ENCODE results near the gene ATF2.

Gene ATF2, protein sequence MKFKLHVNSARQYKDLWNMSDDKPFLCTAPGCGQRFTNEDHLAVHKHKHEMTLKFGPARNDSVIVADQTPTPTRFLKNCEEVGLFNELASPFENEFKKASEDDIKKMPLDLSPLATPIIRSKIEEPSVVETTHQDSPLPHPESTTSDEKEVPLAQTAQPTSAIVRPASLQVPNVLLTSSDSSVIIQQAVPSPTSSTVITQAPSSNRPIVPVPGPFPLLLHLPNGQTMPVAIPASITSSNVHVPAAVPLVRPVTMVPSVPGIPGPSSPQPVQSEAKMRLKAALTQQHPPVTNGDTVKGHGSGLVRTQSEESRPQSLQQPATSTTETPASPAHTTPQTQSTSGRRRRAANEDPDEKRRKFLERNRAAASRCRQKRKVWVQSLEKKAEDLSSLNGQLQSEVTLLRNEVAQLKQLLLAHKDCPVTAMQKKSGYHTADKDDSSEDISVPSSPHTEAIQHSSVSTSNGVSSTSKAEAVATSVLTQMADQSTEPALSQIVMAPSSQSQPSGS

DNA sequence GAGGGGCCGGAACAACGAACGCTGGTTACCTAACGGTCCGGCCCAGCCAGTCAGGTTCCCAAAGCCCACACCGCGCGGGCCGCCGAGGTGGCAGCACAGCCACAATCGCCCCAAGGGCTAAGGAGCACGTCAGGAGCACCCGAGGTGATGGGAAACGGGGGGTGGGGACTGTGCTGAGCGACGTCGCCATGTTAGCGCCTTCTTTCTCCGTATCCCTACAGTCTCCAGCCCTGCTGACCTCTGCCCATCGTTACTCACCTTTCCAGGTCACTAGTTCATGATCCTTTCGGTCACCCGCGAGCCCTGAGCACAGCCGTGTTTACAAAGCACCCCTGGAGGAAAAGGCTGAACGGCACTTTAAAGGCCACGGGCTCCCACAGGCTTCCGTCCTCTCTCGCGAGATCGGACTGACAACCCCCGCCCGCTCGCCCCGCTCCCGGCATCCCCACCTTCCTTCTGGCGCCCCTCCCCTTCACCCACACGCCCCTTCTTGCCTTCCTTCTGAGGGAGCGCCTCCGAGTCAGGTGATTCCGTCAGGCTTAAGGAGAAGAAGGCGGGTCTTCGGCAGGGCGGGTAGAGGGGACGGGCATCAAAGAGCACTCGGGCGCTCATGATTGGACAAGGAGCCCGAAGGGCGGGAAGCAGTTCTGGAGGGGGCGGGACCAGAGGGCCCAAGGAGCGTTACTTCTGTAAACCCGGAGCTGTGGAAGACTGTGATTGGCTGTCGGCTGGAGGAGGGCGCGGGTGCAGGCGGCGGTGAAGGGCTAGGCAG is at the start of gene ATF2:
TSS of gene ATF2 (minus strand) at position 412 of the 772 bp plus-strand sequence. CDS start 31,760 bp downstream, outside the sequence.
- peak; percentile 98 for DNase-seq

DNA sequence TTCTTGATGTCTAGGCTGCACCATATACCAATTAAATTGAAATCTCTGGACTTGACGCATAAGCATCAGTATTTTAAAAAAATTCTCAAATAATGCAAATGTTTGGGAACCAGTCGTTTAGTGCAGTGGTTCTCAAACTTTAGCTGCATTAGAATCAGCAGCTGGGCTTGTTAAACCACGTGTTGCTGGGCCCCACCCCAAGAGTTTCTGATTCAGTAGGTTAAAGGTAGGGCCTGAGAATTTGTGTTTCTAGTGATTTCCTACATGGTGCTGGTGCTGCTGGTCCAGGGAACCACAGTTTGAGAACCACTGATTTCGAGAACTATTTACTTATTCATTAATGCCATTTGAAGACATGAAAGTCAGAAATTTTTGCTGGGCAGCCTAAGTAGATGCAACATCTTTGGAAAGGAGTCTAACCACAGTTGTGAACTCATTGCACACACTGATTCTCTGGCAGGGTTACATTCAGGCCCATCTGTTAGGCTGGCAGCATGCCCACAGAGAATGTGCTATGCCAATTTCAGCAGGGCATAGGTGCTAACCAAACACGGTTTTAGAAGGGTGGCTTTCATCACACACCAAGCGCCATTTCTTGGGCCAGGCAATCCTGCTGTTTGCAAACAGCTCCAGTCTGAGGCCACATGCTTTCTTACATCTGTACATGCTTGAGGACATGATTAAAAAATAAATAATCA is 39.9 kb upstream of the ATF2 start:
- no peak for DNase-seq

DNA sequence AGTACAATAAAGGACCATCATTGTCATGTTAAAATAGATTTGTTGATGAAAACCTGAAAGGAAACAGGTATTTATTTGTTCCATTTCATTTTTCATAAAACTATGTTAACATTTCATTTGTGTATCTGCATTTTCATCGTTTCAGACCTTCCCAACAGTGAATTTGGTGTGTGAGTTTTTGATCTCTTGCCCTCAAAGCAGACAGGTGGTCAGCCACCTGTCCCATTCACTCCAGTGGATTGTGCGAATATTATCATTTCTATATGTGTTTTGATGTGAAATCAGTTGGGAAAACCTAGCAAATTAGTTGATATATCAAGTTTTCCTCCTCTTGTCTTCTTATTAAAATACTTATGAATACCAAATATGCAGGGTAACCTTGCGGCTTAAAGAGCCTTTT is 38.9 kb upstream of the ATF2 start:
- no peak for DNase-seq

DNA sequence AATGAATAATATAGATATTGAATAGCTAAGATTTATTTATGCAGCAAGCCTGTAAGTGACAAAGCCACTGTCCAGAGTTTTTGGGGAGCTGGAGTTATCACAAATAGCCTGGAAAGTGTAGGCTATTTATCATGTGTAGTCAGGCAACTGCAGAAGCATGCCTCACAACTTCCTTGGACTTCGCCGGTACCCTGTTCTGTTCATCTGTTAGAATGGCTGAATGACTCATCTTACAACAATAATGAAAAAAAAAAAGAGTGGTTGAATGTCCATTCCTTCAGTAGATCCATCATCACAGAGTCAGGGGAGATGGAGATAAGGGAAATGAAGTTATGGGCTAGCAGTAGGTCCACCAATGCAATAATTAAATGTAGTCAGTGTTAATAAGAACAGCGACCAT is 37.5 kb upstream of the ATF2 start:
- DNase-seq, result no peak

DNA sequence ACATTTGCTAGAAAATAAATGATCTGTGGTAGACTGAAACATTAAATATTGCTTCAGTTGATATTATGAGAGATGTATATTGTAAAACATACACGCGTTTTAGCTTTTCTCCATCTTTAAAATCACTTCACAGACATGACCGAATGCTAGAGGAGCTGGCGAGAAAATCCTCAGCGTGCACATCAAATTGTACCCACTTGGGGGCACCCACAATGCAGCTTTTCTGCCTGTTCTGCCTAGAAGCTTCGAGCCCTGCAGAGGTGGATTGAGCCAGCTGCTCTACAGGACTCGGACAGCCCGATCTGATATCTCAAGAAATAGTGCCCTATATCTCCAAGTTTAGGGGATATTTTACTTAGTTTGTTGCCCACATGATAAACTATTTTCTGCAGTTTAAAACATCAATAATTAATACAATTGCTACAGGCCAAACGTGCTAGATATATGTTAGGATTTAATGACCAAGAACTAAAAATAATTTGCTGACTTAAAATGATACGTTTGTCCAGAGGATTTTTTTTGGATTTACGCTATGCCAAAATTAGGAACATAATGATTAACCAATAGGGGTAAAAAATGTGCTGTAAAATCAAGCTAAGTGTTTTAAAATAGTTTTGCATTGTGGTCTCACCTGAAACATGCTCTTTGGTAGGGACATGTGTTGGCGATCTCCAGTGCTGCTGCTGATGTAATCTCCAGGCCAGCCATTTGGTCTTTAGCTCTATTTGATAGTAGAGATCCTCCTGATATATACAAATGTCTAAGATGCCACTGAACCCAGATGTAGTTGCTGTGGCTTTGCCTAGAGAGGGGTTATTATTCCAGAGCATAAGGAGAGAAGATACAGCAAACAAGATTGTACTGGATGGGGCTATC is 35.9 kb upstream of the ATF2 start:
- DNase-seq, result peak; percentile 54

DNA sequence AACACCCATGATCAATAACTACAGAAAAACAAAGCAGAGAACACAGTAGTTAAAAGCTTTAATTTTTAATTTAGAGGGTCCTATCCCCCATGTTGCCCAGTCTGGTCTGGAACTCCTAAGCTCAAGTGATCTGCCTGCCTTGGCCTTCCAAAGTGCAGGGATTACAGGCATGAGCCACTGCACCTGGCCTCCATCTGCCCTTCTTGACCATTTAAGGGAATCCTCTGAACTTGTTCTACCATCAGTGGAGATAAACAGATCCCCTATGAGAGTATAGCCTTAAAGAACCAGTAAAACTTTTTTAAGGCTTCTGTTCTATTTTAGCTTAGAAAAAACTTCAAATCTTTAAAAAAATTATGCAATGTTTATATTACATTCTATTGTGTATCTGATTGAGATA is 27.0 kb upstream of the ATF2 start:
- no peak for DNase-seq

DNA sequence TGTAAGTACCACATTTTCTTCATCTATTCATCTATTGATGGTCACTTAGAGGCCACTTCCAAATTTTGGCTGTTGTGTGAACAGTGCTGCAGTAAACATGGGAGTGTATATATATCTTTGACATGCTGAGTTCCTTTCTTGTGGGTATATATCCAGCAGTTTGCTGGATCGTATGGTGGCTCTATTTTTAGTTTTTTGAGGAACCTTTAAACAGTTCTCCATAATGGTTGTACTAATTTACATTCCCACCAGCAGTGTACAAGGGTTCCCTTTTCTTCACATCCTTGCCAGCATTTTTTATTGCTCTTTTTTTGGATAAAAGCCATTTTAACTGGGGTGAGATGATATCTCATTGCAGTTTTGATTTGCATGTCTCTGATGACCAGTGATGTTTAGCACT is 20.8 kb upstream of the ATF2 start:
- DNase-seq, result no peak

DNA sequence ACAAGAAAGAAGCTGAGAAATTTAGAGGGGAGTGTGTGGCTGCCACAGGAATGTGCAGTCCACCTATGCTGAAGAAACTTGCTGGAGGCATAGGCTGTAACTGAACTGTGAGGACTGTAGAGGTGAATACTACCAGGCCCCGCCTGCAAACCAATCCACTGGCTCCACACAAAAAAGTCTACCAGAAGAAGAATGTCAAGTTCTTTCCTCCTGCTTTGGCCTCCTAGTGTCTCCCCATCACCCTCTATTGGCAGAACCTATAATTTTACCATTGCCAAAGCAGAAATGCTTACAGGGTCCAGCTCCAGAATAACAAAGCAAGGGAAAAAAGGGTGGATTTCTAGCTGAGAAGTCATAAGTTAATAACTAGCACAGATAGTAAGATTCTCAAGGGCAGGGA is 19.4 kb upstream of the ATF2 start:
- DNase-seq, result no peak

DNA sequence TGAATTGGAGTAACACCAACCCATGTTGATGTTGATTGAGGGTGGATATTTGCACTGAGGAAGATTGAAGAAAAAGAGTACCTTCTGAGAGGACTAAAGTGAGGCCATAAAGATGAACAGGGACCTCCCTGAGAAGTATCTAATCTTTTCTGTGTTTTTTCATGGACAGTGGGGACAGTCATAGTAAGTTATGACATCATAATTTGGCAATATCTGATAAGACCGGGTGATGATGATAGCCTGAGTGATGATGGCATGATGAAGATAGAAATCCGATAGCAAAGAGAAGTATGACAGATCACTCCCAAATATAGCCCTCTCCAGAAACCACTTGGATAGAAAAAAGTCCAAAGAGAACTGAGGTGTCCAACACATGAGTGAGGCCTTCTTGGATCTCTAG is 15.7 kb upstream of the ATF2 start:
- DNase-seq, result no peak

DNA sequence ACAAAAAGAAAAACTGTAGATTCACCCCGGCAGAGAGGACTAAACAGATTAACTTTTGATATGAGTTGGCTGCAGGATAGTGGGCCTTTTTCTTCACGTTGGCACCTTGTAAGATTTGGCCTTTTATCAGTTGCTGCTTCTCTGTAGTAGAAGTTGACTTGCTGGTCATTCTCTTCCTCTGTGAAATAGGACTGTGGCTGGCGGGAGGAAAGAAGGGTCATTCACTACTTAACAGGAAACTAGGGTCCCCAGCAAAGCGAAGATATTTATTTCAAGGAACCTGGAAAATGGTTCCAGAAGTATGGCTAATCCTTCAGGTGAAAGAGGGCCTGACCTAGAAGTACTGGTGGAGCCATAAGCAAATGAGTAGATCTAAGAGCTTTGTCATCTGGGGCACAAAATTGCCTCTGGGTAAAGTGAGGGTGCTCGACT is 13.9 kb upstream of the ATF2 start:
- no peak for DNase-seq

DNA sequence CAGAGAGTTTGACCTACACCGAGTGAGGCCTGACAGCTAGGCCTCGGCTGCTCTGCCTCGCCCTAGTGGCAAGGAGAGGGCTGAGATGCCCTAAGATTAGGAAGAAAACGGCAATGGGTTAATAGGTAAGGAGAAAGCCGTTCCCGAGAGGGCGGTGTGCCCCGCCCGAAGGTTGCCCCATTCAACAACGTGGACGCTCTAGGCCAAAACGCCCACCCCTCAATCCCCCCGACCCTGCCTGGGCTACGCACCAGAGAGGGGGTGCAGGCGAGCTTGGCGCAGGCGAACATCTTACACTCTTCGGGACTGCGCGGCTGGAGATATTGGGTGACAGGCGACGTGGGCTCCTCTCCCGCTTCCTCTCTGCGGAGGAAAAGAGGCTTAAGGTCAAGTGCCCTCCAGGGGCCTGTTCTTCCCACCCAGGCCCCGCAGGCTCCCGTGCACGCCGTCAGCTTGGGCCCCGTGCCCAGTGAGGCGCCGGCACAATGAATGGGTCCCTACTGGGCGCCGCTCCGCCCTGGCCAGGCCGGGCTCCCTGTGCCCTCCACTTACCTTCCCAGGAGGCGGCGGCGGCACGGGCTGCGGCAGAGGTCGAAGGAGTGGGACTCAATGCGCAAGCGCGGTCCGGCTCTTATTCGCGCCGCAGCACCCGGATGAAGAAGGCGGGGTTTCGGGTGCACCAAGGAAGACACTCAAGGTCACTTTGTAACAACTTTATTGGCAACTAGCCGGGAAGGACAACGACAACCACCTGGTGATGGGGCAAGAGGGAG is 13.3 kb upstream of the ATF2 start, which contains the start of gene ATP5MC3:
TSS of gene ATP5MC3 (minus strand) at position 607 of the 773 bp plus-strand sequence. CDS start at position 290, 317 bp downstream.
- DNase-seq, result peak; percentile 88

DNA sequence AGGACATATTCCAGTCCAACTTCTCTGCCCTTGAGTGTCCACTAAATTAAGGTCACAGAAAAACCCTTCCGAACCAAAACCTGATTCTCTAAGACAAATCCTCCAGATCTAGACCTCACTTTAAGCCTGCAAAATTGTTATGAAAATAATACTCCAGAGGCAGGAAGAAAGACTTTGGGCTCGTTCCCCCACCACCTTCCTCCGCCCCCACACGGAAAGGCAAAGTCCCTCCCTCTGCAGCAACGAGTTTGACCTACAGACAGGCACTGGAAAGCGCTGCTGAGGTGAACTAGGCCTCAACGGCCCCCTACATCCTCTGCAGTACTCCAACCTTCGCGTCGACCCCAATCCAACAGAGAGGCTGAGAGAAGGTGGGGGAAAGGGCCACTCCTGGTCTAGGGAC is 12.7 kb upstream of the ATF2 start:
- peak; percentile 8 for DNase-seq

DNA sequence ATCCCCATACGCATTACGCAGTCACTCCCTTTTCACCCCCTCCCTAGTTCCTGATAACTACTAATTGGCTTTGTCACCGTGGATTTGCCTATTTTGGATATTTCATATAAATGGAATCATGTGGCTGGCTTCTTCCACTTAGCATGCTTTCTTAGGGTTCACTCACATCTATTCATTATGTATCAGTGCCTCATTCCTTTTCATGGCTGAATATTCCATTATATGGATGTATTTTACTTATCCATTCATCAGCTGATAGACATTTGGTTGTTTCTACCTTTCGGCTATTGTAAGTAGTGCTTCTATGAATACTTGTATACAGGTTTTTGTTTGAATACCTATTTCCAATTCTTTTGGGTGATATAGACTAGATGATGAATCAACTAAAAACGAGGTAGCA is 8.6 kb upstream of the ATF2 start:
- DNase-seq, result no peak

DNA sequence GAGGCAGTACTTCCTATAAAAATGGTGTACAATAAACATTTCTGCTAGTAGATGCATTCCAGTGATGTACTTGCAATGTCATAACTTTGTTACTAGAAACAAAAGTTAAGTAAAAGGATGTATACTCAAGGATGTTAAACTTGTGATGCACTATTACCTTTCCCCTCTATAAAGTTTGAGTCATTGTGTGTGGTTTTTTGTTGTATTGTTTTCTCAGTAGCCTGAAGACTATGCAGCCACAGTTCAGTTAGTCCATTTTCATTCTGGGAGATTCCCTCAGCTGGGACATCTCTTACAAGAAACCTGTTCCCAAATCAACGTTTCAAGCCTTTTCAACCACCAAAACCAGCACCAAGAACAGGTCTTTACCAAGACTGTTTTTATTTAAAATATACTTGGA is 7.9 kb upstream of the ATF2 start:
- DNase-seq, result no peak

DNA sequence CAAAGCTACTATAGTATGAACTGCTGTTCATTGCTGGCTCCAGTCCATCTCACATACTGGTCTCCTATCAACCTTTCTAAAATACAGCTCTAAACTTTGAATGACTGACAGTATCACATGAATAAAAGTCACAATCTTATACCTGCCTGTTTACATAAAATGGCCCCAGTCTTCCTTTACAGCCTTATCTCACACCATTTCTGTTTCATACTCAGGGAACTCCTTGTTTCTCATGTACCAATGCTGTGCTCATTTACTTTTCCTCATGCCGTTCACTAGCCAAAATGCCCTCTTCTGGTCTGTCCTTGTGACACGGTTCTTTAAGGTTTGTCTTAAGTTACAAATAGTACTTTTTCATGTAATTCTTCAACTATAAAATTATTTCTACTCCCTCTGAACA is 7.3 kb upstream of the ATF2 start:
- no peak for DNase-seq

DNA sequence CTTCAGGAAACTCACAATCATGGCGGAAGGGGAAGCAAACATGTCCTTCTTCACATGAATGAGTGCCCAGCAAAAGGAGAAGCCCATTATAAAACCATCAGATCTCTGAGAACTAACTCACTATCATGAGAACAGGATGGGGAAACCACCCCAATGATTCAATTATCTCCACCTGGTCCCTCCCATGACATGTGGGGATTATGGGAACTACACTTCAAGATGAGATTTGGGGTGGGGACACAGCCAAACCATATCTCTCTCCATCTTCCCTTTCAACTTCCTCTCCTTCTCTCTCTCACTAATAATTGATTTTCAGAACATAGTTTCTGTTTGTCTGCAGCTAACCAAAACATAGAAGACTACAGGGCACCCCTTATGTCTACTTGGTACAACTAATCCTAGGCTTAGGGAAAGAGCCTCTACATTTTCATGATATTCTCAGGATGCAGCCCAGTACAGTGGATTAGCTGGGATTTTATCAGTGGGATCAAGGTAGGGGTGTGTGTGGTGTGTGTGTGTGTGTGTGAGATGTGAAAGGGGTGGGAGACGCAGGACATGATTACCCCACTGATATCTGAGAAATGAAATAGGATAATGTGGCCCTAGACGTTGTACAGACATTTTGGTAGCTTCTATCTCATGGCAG is 2.8 kb upstream of the ATF2 start:
- no peak for DNase-seq

DNA sequence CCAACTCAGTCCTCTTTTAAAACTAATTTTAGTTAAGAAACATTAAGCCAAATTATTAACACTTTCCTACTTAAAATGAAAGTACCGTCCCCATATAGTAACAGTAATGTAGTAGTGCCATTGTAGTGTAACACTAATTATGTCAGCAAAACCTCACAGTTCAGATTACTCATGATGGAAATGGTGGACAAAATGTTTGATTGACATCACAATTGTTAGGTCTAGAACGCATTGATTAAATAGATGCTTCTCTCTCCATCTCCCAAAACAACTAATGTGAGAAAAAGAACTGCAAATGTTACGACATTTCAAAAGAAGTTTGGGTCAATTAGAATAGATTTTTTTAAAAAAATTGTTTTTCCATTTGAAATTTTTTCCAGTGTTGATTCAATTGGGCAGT is 1.2 kb upstream of the ATF2 start:
- DNase-seq, result no peak

DNA sequence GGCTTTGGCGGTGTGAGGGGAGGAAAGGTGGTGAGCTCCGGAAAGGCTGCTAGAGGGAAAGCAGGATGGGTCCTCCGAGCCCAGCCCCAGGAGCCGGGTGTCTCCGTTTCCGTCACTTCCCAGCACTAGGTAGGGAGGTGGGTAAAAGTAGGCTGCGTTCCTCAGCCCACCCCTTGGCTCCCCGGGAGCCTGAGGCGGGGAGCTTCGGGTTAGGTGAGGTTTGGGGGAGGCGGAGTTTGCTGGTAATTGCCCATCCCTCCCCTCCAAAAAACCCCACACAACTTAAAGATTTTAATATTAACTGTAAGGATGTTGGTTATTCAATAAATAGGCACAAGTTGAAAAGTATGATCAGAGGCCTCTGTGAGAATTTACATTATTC is 552 bp upstream of the ATF2 start:
- DNase-seq, result no peak

DNA sequence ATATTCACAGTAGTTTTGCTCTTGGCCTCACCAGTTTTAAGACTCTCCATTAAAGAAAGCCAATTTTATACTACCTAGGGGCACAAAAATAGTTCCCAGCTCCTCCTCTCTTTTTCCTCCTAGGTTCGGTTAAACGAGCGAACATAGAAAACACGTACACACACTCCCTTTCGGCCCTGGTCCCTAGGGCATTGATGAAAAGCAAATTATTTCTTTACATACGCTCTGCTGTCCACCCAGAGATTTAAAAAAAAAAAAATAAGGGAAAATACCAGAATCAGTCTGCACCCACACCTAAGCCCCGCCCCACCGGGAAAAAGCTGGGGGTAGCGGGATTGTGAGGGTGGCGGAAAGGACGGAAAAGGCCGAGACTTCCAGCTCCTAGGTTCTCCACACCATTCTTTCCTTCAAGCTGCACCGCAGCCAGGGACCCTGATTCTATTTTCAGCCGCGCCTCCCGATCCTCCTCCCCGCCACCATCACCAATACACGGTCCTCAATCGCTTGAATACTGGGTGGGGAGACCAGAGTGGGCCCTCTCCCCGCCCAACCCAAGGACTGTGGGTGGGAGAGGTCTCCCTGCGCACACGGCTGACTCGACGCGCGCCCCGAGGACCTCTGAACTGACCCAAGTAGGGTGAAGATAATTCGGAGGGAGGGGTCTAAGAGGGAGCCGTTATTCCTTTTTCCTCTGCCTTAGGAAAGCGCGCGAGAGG is 769 bp downstream of the ATF2 start:
- peak; percentile 28 for DNase-seq

DNA sequence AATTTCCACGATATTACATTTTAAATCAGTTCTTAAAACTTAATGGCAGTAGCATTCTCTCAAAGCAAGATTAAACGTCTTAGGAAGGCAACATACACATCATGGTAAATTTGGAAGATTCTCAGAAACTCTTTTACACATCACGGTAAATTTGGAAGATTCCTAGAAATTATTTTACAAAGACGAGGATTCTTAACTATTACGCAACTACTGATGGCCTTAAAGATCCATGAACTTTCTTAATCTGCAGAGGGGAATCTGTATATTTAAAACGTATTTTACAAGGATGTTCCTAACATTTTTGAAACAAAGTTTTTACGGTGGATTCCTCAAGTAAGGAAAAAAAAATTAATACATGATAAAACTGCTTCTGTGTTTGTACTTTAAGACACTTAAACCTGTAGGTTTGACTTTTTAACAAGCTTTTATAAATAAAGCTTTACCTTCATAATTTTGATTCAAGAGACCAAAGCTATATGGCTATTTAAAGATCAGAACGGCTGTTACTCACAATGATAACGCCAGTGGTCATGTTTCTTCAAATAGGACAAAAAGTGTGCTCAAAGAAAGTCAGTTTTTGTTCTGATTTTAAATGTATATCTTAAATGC is 1.7 kb downstream of the ATF2 start:
- DNase-seq, result no peak

All from NCI-H748 treated with DMSO at 0.1 percent for 48 hours (cell line).